Heart left ventricle (tissue), 13 donors: Measurements from ENCODE around the gene TRAPPC3L.

Source experiments
- CTCF ChIP-seq, 12 donors: fragments of 200-600 bp; sonication (generic) in 4 of 12; IDR thresholded peaks; one replicate each; pipeline versions ENCODE4 v1.5.0 to v1.8.0; 2018 to 2022; ENCODE audit warnings: antibody characterized with exemption in 12 of 12, mild to moderate bottlenecking in 5 of 12
- POLR2A ChIP-seq, 2 donors: fragments of 450-650 bp; IDR thresholded peaks; one replicate each; pipeline ENCODE4 v1.6.1; 2017; ENCODE audit warnings: antibody characterized with exemption in 2 of 2, mild to moderate bottlenecking in 2 of 2, moderate library complexity in 2 of 2
- donor health status: ischemic (EF 13 %, LVEDD 7.1; RV severe dilation, severe dysfunction).
- donor health status: DM: no; HTN: yes; CAD: no.
- donor health status: DM: no; HTN: no; CAD: no.
- donor health status: ischemic (EF 25% LVEDD 6.9; RV normal size, moderate dysfunction).
- donor health status: ischemic (EF 25% LVEDD 5.7; RV mildly dilated, moderate dysfunction).
- donor health status: ischemic (EF 35%, LVEDD 5.7; RV mildly dilated, moderate dysfunction).
- donor health status: nonischemic (EF 11% LVEDD 7.7; RV severe dilation, severe dysfunction).
- donor health status: DM: yes; HTN: yes; CAD: no.
- donor health status: PGD.
- donor health status: ischemic (EF 29% LVEDD 5.4; RV normal size, mild dysfunction).
- donor health status: nonischemic (EF 23%, LVEDD 6.1; RV moderate dilation, normal function).

GRCh38 chr6:116586738-116587137, 41.3 kb upstream of the TRAPPC3L start:
- TF ChIP-seq POLR2A (IDR thresholded peaks at IDR 0.05) (no peak), CTCF (IDR thresholded peaks at IDR 0.05) (no peak)
